ENCODE results near the gene BTF3.

GRCh38 chr5:73514418-73514817 lies 16.2 kb downstream of the BTF3 start:
- TF ChIP-seq, protein P1, sequence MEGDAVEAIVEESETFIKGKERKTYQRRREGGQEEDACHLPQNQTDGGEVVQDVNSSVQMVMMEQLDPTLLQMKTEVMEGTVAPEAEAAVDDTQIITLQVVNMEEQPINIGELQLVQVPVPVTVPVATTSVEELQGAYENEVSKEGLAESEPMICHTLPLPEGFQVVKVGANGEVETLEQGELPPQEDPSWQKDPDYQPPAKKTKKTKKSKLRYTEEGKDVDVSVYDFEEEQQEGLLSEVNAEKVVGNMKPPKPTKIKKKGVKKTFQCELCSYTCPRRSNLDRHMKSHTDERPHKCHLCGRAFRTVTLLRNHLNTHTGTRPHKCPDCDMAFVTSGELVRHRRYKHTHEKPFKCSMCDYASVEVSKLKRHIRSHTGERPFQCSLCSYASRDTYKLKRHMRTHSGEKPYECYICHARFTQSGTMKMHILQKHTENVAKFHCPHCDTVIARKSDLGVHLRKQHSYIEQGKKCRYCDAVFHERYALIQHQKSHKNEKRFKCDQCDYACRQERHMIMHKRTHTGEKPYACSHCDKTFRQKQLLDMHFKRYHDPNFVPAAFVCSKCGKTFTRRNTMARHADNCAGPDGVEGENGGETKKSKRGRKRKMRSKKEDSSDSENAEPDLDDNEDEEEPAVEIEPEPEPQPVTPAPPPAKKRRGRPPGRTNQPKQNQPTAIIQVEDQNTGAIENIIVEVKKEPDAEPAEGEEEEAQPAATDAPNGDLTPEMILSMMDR (conservative IDR thresholded peaks at IDR 0.05; ENCODE audit: low read length): no peak
- no peak for TF ChIP-seq EZH2phosphoT487 (IDR thresholded peaks at IDR 0.05; ENCODE audit: borderline replicate concordance)
